GM10248 (cell line): ENCODE results near the gene SAMHD1.

Source experiments
- CTCF ChIA-PET: fragments of 300-600 bp; sonication (Branson Sonifier 250); formaldehyde crosslinking; extraction: SDS; loops from one replicate; lab custom pipeline; 2021; ENCODE audit warnings: antibody characterized with exemption; lab: Yijun Ruan, JAX
- POLR2A ChIA-PET: fragments of 350-650 bp; sonication (Branson Sonifier 250); formaldehyde crosslinking; extraction: SDS; loops from one replicate; lab custom pipeline; 2020; ENCODE audit warnings: antibody characterized with exemption; lab: Yijun Ruan, JAX
- DNase-seq: peaks from one replicate; pipeline ENCODE4 v3.0.0; 2012; ENCODE audit errors: extremely low spot score
- CTCF ChIP-seq: IDR thresholded peaks from 2 replicates; pipeline ENCODE4 v1.5.1; 2012; ENCODE audit warnings: mild to moderate bottlenecking, low read depth; ENCODE audit errors: extremely low read depth, missing control alignments, control extremely low read depth

The SAMHD1 gene

GRCh38 chr20:36866681-36867495 lies 84.6 kb downstream of the SAMHD1 start:
- DNase-seq: no peak
- TF ChIP-seq CTCF: no peak
- POLR2A ChIA-PET: no interaction called here
- CTCF ChIA-PET: interaction anchor here (0.7 to 1.8 kb wide), 10 partner anchors 11 to 254 kb away, joined by 3 to 7 read pairs (median 3); no protein-coding TSS in a partner anchor

- no peak for DNase-seq
- ChIA-PET CTCF (interaction anchor here (0.9 to 1.6 kb wide), 6 partner anchors 10 to 253 kb away, joined by 3 to 7 read pairs (median 4); no protein-coding TSS in a partner anchor), POLR2A (no interaction called here)
- TF ChIP-seq CTCF: no peak
Observed at GRCh38 chr20:36866164-36866563, 85.3 kb downstream of the SAMHD1 start.

DNA sequence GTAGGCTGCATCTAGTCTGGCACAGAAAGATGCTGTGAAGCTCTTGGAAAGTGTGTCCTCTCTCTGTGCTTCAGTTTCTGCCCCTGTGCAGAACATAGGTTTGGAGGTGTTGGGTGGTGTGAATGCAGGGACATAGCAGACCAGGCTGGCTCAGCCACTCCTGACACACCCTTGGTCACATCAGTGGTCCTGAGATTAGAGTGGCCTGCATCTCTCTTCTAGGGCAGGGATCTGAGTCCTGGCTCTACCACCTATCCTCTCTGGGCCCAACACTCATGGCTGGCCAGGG lies 85.7 kb downstream of the SAMHD1 start:
- TF ChIP-seq CTCF: no peak
- CTCF ChIA-PET: interaction anchor here (1.3 to 1.9 kb wide), 3 partner anchors 18 to 111 kb away, joined by 4 to 7 read pairs (median 5); no protein-coding TSS in a partner anchor
- no peak for DNase-seq
- POLR2A ChIA-PET: no interaction called here

DNA sequence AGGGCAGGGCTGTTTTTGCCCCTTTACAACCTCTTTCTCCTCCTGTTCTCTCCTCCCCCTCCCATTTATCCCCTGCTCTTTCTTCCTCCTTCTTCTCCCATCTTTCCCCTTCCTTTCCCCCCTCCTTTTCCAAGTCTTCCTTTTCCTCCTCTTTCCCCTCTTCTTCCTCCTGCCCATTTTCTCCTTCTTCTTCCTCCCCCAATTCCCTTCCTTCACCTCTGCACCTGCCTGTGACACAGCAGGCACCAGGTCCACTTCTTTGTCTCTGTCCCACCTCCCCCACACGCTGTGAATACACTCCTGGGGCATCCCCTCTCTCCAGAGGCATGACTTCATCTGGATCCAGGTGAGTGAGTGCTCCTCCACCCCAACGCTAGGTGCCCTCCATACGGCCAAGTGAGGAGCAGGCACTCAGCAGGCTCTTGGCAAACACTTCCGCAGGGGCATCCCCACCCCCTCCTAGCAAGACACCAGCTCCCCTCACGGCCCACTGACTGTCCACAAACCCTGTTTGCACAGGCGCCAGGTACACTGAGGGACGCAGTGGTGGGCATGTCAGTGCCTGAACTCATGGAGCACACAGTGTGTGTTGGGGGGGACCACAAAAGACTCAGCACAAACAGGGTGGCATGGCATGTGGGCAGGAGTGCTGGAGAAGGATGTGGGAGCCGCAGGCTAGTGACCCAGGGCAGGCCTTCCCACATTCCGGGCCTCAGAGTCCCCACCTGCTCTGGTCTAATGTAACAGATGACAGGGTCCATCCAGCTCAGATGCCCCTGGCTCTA lies 86.2 kb downstream of the SAMHD1 start:
- CTCF ChIA-PET: interaction anchor here (0.9 to 6.6 kb wide), 8 partner anchors 17 to 271 kb away, joined by 3 to 52 read pairs (median 6); no protein-coding TSS in a partner anchor
- POLR2A ChIA-PET: no interaction called here
- no peak for TF ChIP-seq CTCF
- DNase-seq: no peak

- no peak for DNase-seq
- POLR2A ChIA-PET: no interaction called here
- CTCF ChIA-PET: interaction anchor here (0.6 to 6.6 kb wide), 24 partner anchors 9 to 371 kb away, joined by 3 to 52 read pairs (median 5); partner anchors contain the start of genes DSN1, NDRG3 and RAB5IF
- no peak for TF ChIP-seq CTCF
Observed at GRCh38 chr20:36862857-36863668, 88.4 kb downstream of the SAMHD1 start.
